GM12878 (cell line): ENCODE measurements around the gene AMOTL1. TPM values are rescaled to one million over a fixed set of nuclear protein-coding genes. Genes with fewer than 3 reads are reported as not detected.

Source experiments
- ATAC-seq: fragments of 200-7000 bp; cut with Tn5 transposase; 3 replicates; pipeline ENCODE4 v1.9.1; 2020; ENCODE audit warnings: mild to moderate bottlenecking, moderate library complexity
- BruUV-seq: library from RNA; stranded (reverse); fragments of 400-500 nt; replicated peaks from 2 replicates; lab custom pipeline; 2021; lab: Mats Ljungman, UMichigan
- CTCF ChIA-PET: fragments of 300-600 bp; sonication (Branson Sonifier 250); formaldehyde crosslinking; extraction: SDS; loops from one replicate; lab custom pipeline; 2021; ENCODE audit warnings: inconsistent platforms; lab: Yijun Ruan, JAX
- POLR2A ChIA-PET: fragments of 350-600 bp; formaldehyde crosslinking; extraction: SDS; loops from one replicate; lab custom pipeline; 2021; ENCODE audit warnings: inconsistent platforms; lab: Charles Lee
- RAD21 ChIA-PET: fragments of 300-600 bp; sonication (Branson Sonifier 250); formaldehyde crosslinking; loops from one replicate; lab custom pipeline; 2023; ENCODE audit warnings: antibody characterized with exemption; ENCODE audit not compliant: unreplicated experiment; lab: Charles Lee
- SMC1A ChIA-PET: fragments of 300-600 bp; sonication (Branson Sonifier 250); formaldehyde crosslinking; loops from one replicate; lab custom pipeline; 2023; ENCODE audit not compliant: unreplicated experiment, uncharacterized antibody; lab: Charles Lee
- DNase-seq: peaks from one replicate; pipeline ENCODE4 v3.0.0-alpha.2; 2011; ENCODE audit warnings: low read depth, low spot score
- FAIRE-seq: peaks from 3 replicates; lab custom pipeline; 2011; peaks lifted over from hg19 to GRCh38; lab: Jason Lieb, UNC
- H2AFZ ChIP-seq: 2 replicates; pipeline ENCODE4 v1.6.0; 2011; ENCODE audit warnings: low read depth, low read length, control low read depth; ENCODE audit not compliant: control insufficient read depth
- H3K27ac ChIP-seq: 2 replicates; pipeline ENCODE4 v1.5.1; 2011; ENCODE audit warnings: control low read depth; ENCODE audit not compliant: control insufficient read depth, insufficient read depth
- H3K27me3 ChIP-seq, 2 experiments: replicated peaks in 1 of 2; 2 replicates each; pipeline versions ENCODE4 v1.6.0 to v1.6.1; 2011; ENCODE audit warnings: low read length in 1 of 2; ENCODE audit not compliant: control insufficient read depth in 2 of 2, insufficient read depth in 2 of 2
- H3K36me3 ChIP-seq, 2 experiments: 2 replicates each; pipeline ENCODE4 v1.5.1; 2011; ENCODE audit warnings: low read length in 1 of 2; ENCODE audit not compliant: control insufficient read depth in 2 of 2, insufficient read depth in 2 of 2
- H3K4me1 ChIP-seq: 2 replicates; pipeline ENCODE4 v1.6.1; 2011; ENCODE audit warnings: mild to moderate bottlenecking, low read length, moderate library complexity, mixed read lengths; ENCODE audit not compliant: control insufficient read depth, insufficient read depth
- H3K4me2 ChIP-seq: 2 replicates; pipeline ENCODE4 v1.6.0; 2011; ENCODE audit warnings: control low read depth; ENCODE audit not compliant: control insufficient read depth, insufficient read depth
- H3K4me3 ChIP-seq: fragments of 200-600 bp; sonication (generic); 2 replicates; pipeline ENCODE4 v1.5.1; 2016
- H3K79me2 ChIP-seq: 2 replicates; pipeline ENCODE4 v1.6.0; 2011; ENCODE audit warnings: low read length; ENCODE audit not compliant: control insufficient read depth, insufficient read depth
- H3K9ac ChIP-seq: 2 replicates; pipeline ENCODE4 v1.8.0; 2011; ENCODE audit warnings: low read length, control low read depth, mixed read lengths; ENCODE audit not compliant: control insufficient read depth, insufficient read depth
- H3K9me3 ChIP-seq: replicated peaks from 3 replicates; pipeline ENCODE4 v1.5.1; 2011; ENCODE audit warnings: mild to moderate bottlenecking, low read length; ENCODE audit not compliant: control insufficient read depth, insufficient read depth
- H4K20me1 ChIP-seq: 2 replicates; pipeline ENCODE4 v1.6.0; 2011; ENCODE audit not compliant: control insufficient read depth, insufficient read depth
- BCL11A ChIP-seq: IDR thresholded peaks from 2 replicates; pipeline ENCODE4 v1.6.1; 2011; ENCODE audit warnings: low read depth, low read length
- CBX3 ChIP-seq: fragments of 200-600 bp; sonication (generic); IDR thresholded peaks from 2 replicates; pipeline ENCODE4 v1.6.1; 2016; ENCODE audit warnings: low read depth, borderline replicate concordance
- EGR1 ChIP-seq, 2 experiments: IDR thresholded peaks; 1 replicate in 1 of 2; 2 replicates in 1 of 2; pipeline ENCODE4 v1.6.1; 2011 to 2012; ENCODE audit warnings: low read depth in 2 of 2, low read length in 2 of 2, borderline replicate concordance in 1 of 2, mild to moderate bottlenecking in 1 of 2, moderate library complexity in 1 of 2
- EZH2 ChIP-seq: IDR thresholded peaks from 2 replicates; pipeline ENCODE4 v1.6.1; 2012; ENCODE audit warnings: low read depth, mild to moderate bottlenecking, control low read depth, inconsistent platforms, low read length, borderline replicate concordance; ENCODE audit not compliant: control insufficient read depth
- IKZF2 ChIP-seq, 2 experiments: fragments of 450-650 bp; IDR thresholded peaks; 2 replicates each; pipeline ENCODE4 v1.6.1; 2017; ENCODE audit warnings: mild to moderate bottlenecking in 2 of 2, moderate library complexity in 2 of 2
- KAT2A ChIP-seq: conservative IDR thresholded peaks from 2 replicates; pipeline ENCODE4 v1.6.1; 2011; ENCODE audit warnings: low read depth, low read length; ENCODE audit not compliant: control insufficient read depth
- MLLT1 ChIP-seq: fragments of 450-650 bp; IDR thresholded peaks from 2 replicates; pipeline ENCODE4 v1.6.1; 2016; ENCODE audit warnings: mild to moderate bottlenecking
- MTA2 ChIP-seq: fragments of 450-650 bp; IDR thresholded peaks from 2 replicates; pipeline ENCODE4 v1.6.1; 2016; ENCODE audit warnings: low read depth, mild to moderate bottlenecking, moderate library complexity
- PKNOX1 ChIP-seq: fragments of 450-650 bp; IDR thresholded peaks from 2 replicates; pipeline ENCODE4 v1.6.1; 2016; ENCODE audit warnings: mild to moderate bottlenecking
- POLR2AphosphoS2 ChIP-seq: IDR thresholded peaks from 2 replicates; pipeline ENCODE4 v1.6.1; 2011; ENCODE audit warnings: low read depth, mild to moderate bottlenecking, low read length, improper control_type of control experiment, moderate library complexity
- PRDM15 ChIP-seq: fragments of 450-650 bp; formaldehyde crosslinking; IDR thresholded peaks from 2 replicates; pipeline ENCODE4 v1.4.0; 2020; ENCODE audit warnings: mild to moderate bottlenecking, moderate library complexity
- YY1 ChIP-seq: IDR thresholded peaks from 2 replicates; pipeline ENCODE4 v1.6.1; 2011; ENCODE audit warnings: low read depth, mild to moderate bottlenecking, low read length
- ZZZ3 ChIP-seq: IDR thresholded peaks from 2 replicates; pipeline ENCODE4 v1.6.1; 2011; ENCODE audit warnings: low read depth; ENCODE audit not compliant: control insufficient read depth, insufficient read length
- WGBS: methylation state at CpG from one replicate; pipeline ENCODE4 v1.1.6; 2016; ENCODE audit warnings: low lambda C conversion rate; ENCODE audit not compliant: insufficient replicate concordance, insufficient coverage; ENCODE audit errors: missing lambda C conversion rate; 5-methylcytosine and 5-hydroxymethylcytosine counted together
- in situ Hi-C: fragments of 300-500 bp; cut with MboI; formaldehyde crosslinking; loops from 9 replicates; pipeline ENCODE4 v1.14.3; 2018; ENCODE audit warnings: mixed read lengths
- intact Hi-C: fragments of 100-400 bp; cut with micrococcal nuclease; formaldehyde crosslinking; loops from one replicate; pipeline ENCODE4 v1.14.2; 2022; ENCODE audit not compliant: unreplicated experiment
- polyA plus RNA-seq, 11 experiments: library from polyadenylated mRNA; depleted of rRNA in 4 of 11; unstranded in 6 of 11; stranded (reverse) in 5 of 11; fragments of >200 nt; fragmentation: Nextera tagmentation in 4 of 11; fragmentation: Illumina TruSeq in 1 of 11; extraction: Ambion mirVana in 4 of 11; extraction: Trizol in 1 of 11; gene quantifications; 1 replicate in 1 of 11; 2 replicates in 10 of 11; pipeline versions ENCODE4 v1.2.1 to v1.2.3, GENCODE V29; 2011 to 2016; ENCODE audit warnings: inconsistent platforms in 2 of 11, missing spikeins in 2 of 11, low read depth in 1 of 11
- total RNA-seq, 4 experiments: library from RNA; depleted of rRNA in 3 of 4; stranded (reverse); fragments of >200 nt in 3 of 4; fragmentation: Illumina TruSeq in 1 of 4; extraction: Trizol in 1 of 4; gene quantifications; 2 replicates each; pipeline versions ENCODE4 v1.2.1 to v1.2.3, GENCODE V29; 2013 to 2021

The AMOTL1 gene
- total and polyA plus RNA-seq, 10 of the 15 experiments (the other 5 are each of a cell fraction or from before 2014, with no cell fraction given), result under 0.01 to 0.41 (median 0.01) TPM; not detected in 7

- no peaks in the 10 kb centered on the region for H4K20me1 ChIP-seq
- intact Hi-C loops, result no loop called here
- H3K4me3 ChIP-seq, result no peak overlapping the region
- SMC1A ChIA-PET, result no interaction called here
- no peak overlapping the region for H3K4me2 ChIP-seq
- POLR2A ChIA-PET, result no interaction called here
- H3K4me1 ChIP-seq, result no peaks in the 10 kb centered on the region
- H3K79me2 ChIP-seq, result no peaks in the 10 kb centered on the region
- DNase-seq (no peak), FAIRE-seq (no peak), ATAC-seq (no peak)
- peaks cover 0 to 3% of the 10 kb centered on the region in 2 experiments; a peak in 1 of 4 replicates for H3K27me3 ChIP-seq
- H3K36me3 ChIP-seq, result no peaks in the 10 kb centered on the region
- TF ChIP-seq ZZZ3, result no peak
- TF ChIP-seq MLLT1, result no peak
- TF ChIP-seq EGR1 (IDR thresholded peaks at IDR 0.05; ENCODE audit: borderline replicate concordance in 1 of 2, low read depth in 2 of 2, low read length in 2 of 2), result no peak
- TF ChIP-seq CBX3, result no peak
- TF ChIP-seq BCL11A, result no peak
- TF ChIP-seq PKNOX1, result no peak
- no peak for TF ChIP-seq PRDM15 (CRISPR knock-in tag)
- TF ChIP-seq IKZF2 (IDR thresholded peaks at IDR 0.05), result no peak
- no peak for TF ChIP-seq MTA2
- TF ChIP-seq EZH2, result no peak
- no peak for TF ChIP-seq KAT2A
- TF ChIP-seq YY1, result no peak
- no peak for TF ChIP-seq POLR2AphosphoS2
- H3K9me3 ChIP-seq, result no peaks in the 10 kb centered on the region
- RAD21 ChIA-PET, result no interaction called here
- BruUV-seq, result no TSS peak
- H3K27ac ChIP-seq, result no peak overlapping the region
- in situ Hi-C loops, result no loop called here
- H3K9ac ChIP-seq, result no peak overlapping the region
- WGBS, result 37% methylated on average over 3 of the region's 3 CpGs
- H2AFZ ChIP-seq, result no peak overlapping the region
- CTCF ChIA-PET, result no interaction called here
These were observed 48.3 kb upstream of the AMOTL1 start for GRCh38 chr11:94719876-94720275.
